ENCODE measurements around the gene TPK1. TPM values are rescaled to one million over a fixed set of nuclear protein-coding genes. Genes with fewer than 3 reads are reported as not detected.

TPK1 gene
- total and polyA plus RNA-seq, 2 of the 8 experiments (the other 6 are each of a cell fraction or from before 2014, with no cell fraction given), result 1.9 to 2.7 TPM

DNA sequence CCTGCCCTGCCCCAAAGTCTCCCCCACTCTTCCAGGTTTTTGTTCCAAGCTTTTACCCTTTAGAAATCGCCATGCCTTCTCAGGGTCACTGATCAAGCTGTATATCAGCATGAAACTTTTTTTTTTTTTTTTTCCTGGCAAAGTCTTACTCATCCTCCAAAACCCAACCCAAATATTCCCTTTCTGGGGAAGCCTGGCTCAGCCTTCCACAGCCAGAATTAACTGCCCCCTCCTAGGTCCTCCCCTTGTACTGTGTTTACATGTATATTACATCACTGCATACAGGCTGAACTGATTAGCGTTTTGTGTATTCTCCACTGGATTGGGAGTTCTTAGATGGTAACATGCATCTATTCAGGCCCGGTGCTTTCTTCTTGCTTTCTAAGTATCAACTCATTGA is 427.7 kb downstream of the TPK1 start:
- no peaks in the 10 kb centered on the region for H4K20me1 ChIP-seq (replicated peaks in 1 of 2; ENCODE audit: control insufficient read depth in 1 of 2, insufficient read depth in 2 of 2, low read length in 2 of 2)
- H3K4me2 ChIP-seq (ENCODE audit: insufficient read depth in 1 of 2, low read depth in 2 of 2, low read length in 2 of 2), result no peak overlapping the region
- H3K18ac ChIP-seq (ENCODE audit: extremely low read depth, low read length), result no peak overlapping the region
- H3K56ac ChIP-seq (replicated peaks; ENCODE audit: insufficient read length, low read depth, low read length), result no peak overlapping the region
- no peak overlapping the region for H2BK15ac ChIP-seq (ENCODE audit: low read length)
- no peak overlapping the region for H3K14ac ChIP-seq (ENCODE audit: insufficient read length)
- no peak overlapping the region for H2AK5ac ChIP-seq (ENCODE audit: low read depth, low read length)
- H4K8ac ChIP-seq (ENCODE audit: extremely low read depth, insufficient read depth, low read length), result no peak overlapping the region
- H2BK120ac ChIP-seq (replicated peaks; ENCODE audit: low read depth, low read length), result no peak overlapping the region
- no peak for FAIRE-seq
- no peak overlapping the region; the same call in 1 of the 2 replicates for H2BK5ac ChIP-seq (ENCODE audit: low read depth, low read length)
- TF ChIP-seq BRCA1 (IDR thresholded peaks at IDR 0.05; ENCODE audit: low read depth, low read length) (no peak), ASH2L (IDR thresholded peaks at IDR 0.05; ENCODE audit: low read length) (no peak), SP4 (IDR thresholded peaks at IDR 0.05; ENCODE audit: low read length) (no peak), SUZ12 (IDR thresholded peaks at IDR 0.05; ENCODE audit: low read length) (no peak), PHF8 (conservative IDR thresholded peaks at IDR 0.05; ENCODE audit: low read depth, low read length) (no peak), RAD21 (IDR thresholded peaks at IDR 0.05 in 1 of 2, conservative IDR thresholded peaks at IDR 0.05 in 1 of 2; ENCODE audit: low read depth in 2 of 2, low read length in 2 of 2) (no peak), TAF7 (optimal IDR thresholded peaks at IDR 0.05; ENCODE audit: borderline replicate concordance, low read depth, low read length) (no peak), KDM1A (IDR thresholded peaks at IDR 0.05; ENCODE audit: borderline replicate concordance, low read length) (no peak), GTF2F1 (IDR thresholded peaks at IDR 0.05; ENCODE audit: borderline replicate concordance, low read depth, low read length) (no peak), EGR1 (IDR thresholded peaks at IDR 0.05; ENCODE audit: borderline replicate concordance, low read depth, low read length) (no peak), SP2 (IDR thresholded peaks at IDR 0.05; ENCODE audit: low read length) (no peak)
- TF ChIP-seq, protein P1, sequence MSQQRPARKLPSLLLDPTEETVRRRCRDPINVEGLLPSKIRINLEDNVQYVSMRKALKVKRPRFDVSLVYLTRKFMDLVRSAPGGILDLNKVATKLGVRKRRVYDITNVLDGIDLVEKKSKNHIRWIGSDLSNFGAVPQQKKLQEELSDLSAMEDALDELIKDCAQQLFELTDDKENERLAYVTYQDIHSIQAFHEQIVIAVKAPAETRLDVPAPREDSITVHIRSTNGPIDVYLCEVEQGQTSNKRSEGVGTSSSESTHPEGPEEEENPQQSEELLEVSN (IDR thresholded peaks at IDR 0.05), result no peak
- H2BK12ac ChIP-seq (ENCODE audit: low read depth, low read length), result no peak overlapping the region
- no peaks in the 10 kb centered on the region for H3K36me3 ChIP-seq (ENCODE audit: control insufficient read depth in 2 of 4, insufficient read depth in 4 of 4, low read length in 3 of 4)
- 92% methylated on average over 3 of the region's 3 CpGs; no CpG with 5 or more reads in 1 of the 2 experiments for WGBS, 2 experiments (ENCODE audit: extremely low coverage in 1 of 2, insufficient coverage in 1 of 2, insufficient read length in 1 of 2, insufficient replicate concordance in 2 of 2, low coverage in 1 of 2, low lambda C conversion rate in 2 of 2, missing lambda C conversion rate in 1 of 2)
- no peak for DNase-seq (ENCODE audit: low read depth in 1 of 2, low spot score in 2 of 2)
- H3K9me3 ChIP-seq (ENCODE audit: insufficient read depth in 2 of 2, low read depth in 1 of 2, low read length in 1 of 2), result no peaks in the 10 kb centered on the region
- H3K4ac ChIP-seq (replicated peaks; ENCODE audit: insufficient read length, low read depth, low read length), result no peak overlapping the region
- peaks cover 0 to 2% (median 0%) of the 10 kb centered on the region in 4 experiments; a peak in 1 of 7 replicates for H3K27me3 ChIP-seq (replicated peaks in 1 of 4; ENCODE audit: control insufficient read depth in 3 of 4, extremely low read depth in 1 of 4, insufficient read depth in 3 of 4, low read length in 3 of 4)
- no peak overlapping the region for H4K5ac ChIP-seq (ENCODE audit: insufficient read length, low read depth, low read length)
- H3K23ac ChIP-seq (ENCODE audit: insufficient read length), result no peak overlapping the region
- H3K79me1 ChIP-seq (ENCODE audit: low read depth, low read length), result no peaks in the 10 kb centered on the region
- peaks cover 0 to 6% (median 3%) of the 10 kb centered on the region in 4 experiments; a peak in 4 of 7 replicates for H3K4me1 ChIP-seq (replicated peaks in 1 of 4; ENCODE audit: control insufficient read depth in 3 of 4, insufficient read depth in 4 of 4, low read length in 3 of 4)
- no peaks in the 10 kb centered on the region for H3K23me2 ChIP-seq (ENCODE audit: low read depth, low read length)
- ChIA-PET CTCF (ENCODE audit: partially characterized antibody) (no interaction called here), POLR2A (ENCODE audit: partially characterized antibody) (interaction anchor here (0.6 kb wide), 1 partner anchor 311 kb away, joined by 3 read pairs; no protein-coding TSS in a partner anchor)
- no peak overlapping the region for H3K9ac ChIP-seq (replicated peaks in 1 of 4; ENCODE audit: extremely low read depth in 1 of 4, low read depth in 3 of 4, low read length in 3 of 4)
- no peak overlapping the region for H2AFZ ChIP-seq (ENCODE audit: low read length)
- H3K79me2 ChIP-seq (ENCODE audit: control insufficient read depth in 1 of 2, insufficient read depth in 2 of 2, low read length in 2 of 2), result no peaks in the 10 kb centered on the region
- no peak overlapping the region for H3K4me3 ChIP-seq (ENCODE audit: extremely low read depth in 1 of 4, insufficient read depth in 2 of 4, low read depth in 3 of 4, low read length in 4 of 4)
- H4K91ac ChIP-seq (replicated peaks; ENCODE audit: insufficient read length, low read length), result no peak overlapping the region
- no peak overlapping the region for H2BK20ac ChIP-seq (ENCODE audit: low read length)
- H3K27ac ChIP-seq (ENCODE audit: low read depth, low read length), result no peak overlapping the region

Measured in H1 (cell line).